HCT116 (cell line): ENCODE data around the gene ANGPTL8. TPM values are rescaled to one million over a fixed set of nuclear protein-coding genes. Genes with fewer than 3 reads are reported as not detected.
A peak's percentile ranks its signal among the peaks of the same experiment; 100 is the strongest.

Experiments
- ATAC-seq: fragments of 200-7000 bp; cut with Tn5 transposase; 2 replicates; pipeline ENCODE4 v1.9.1; 2020; ENCODE audit warnings: mild to moderate bottlenecking, moderate library complexity
- BruUV-seq: library from RNA; stranded (reverse); fragments of 400-500 nt; replicated peaks from 2 replicates; lab custom pipeline; 2021; lab: Mats Ljungman, UMichigan
- CTCF ChIA-PET: fragments of 300-600 bp; sonication (Branson Sonifier 250); formaldehyde crosslinking; loops from one replicate; lab custom pipeline; 2021; ENCODE audit warnings: antibody characterized with exemption; lab: Charles Lee
- POLR2A ChIA-PET: fragments of 300-600, 350-600 bp; sonication (Branson Sonifier 250); formaldehyde crosslinking; loops from one replicate; lab custom pipeline; 2021; ENCODE audit warnings: antibody characterized with exemption; lab: Charles Lee
- RAD21 ChIA-PET, 2 experiments: fragments of 300-600 bp; sonication (Branson Sonifier 250); formaldehyde crosslinking; loops; one replicate each; lab custom pipeline; 2023; ENCODE audit warnings: low total read pairs in 2 of 2; ENCODE audit not compliant: uncharacterized antibody in 2 of 2, unreplicated experiment in 2 of 2, low non-redundant PET in 1 of 2; lab: Charles Lee
- DNase-seq: peaks from one replicate; pipeline ENCODE4 v3.0.0-alpha.2; 2010; ENCODE audit warnings: low read depth, low spot score
- H2AFZ ChIP-seq: fragments of 200-600 bp; shearing (Covaris generic), sonication (generic); 2 replicates; pipeline ENCODE4 v1.6.1; 2017; ENCODE audit warnings: low read depth, mixed run types, mixed read lengths, antibody characterized with exemption, low read length; ENCODE audit not compliant: poor library complexity, severe bottlenecking
- H3K27ac ChIP-seq: 2 replicates; pipeline ENCODE4 v1.5.1; 2012; ENCODE audit warnings: low read depth, low read length
- H3K27me3 ChIP-seq: fragments of 200-600 bp; sonication (generic); 2 replicates; pipeline ENCODE4 v1.6.1; 2016; ENCODE audit warnings: mixed run types, low read length, mixed read lengths; ENCODE audit not compliant: insufficient read depth
- H3K36me3 ChIP-seq, 2 experiments: fragments of 200-500 bp in 1 of 2; fragments of 200-600 bp in 1 of 2; sonication (Bioruptor generic) in 1 of 2; sonication (generic) in 1 of 2; 2 replicates each; pipeline versions ENCODE4 v1.5.1 to v1.6.1; 2014 to 2016; ENCODE audit warnings: low read length in 2 of 2, inconsistent platforms in 1 of 2, mixed read lengths in 1 of 2, mixed run types in 1 of 2; ENCODE audit not compliant: insufficient read depth in 2 of 2, control insufficient read depth in 1 of 2
- H3K4me1 ChIP-seq, 2 experiments: fragments of 200-600 bp in 1 of 2; sonication (generic) in 1 of 2; 2 replicates each; pipeline versions ENCODE4 v1.5.1 to v1.6.1; 2012 to 2017; ENCODE audit warnings: low read length in 2 of 2, inconsistent platforms in 1 of 2, mild to moderate bottlenecking in 1 of 2, mixed read lengths in 1 of 2, mixed run types in 1 of 2, moderate library complexity in 1 of 2; ENCODE audit not compliant: insufficient read depth in 2 of 2, control insufficient read depth in 1 of 2
- H3K4me2 ChIP-seq: fragments of 200-600 bp; sonication (generic); 2 replicates; pipeline ENCODE4 v1.6.1; 2017; ENCODE audit warnings: mixed run types, low read length, mixed read lengths
- H3K4me3 ChIP-seq, 2 experiments: fragments of 200-600 bp in 1 of 2; sonication (generic) in 1 of 2; replicated peaks in 1 of 2; 2 replicates each; pipeline ENCODE4 v1.5.1; 2011 to 2016; ENCODE audit warnings: low read length in 2 of 2, control low read depth in 1 of 2, low read depth in 1 of 2, mild to moderate bottlenecking in 1 of 2, mixed read lengths in 1 of 2, mixed run types in 1 of 2
- H3K79me2 ChIP-seq: fragments of 200-600 bp; sonication (generic); 2 replicates; pipeline ENCODE4 v1.6.1; 2017; ENCODE audit warnings: mild to moderate bottlenecking, mixed run types, low read length, moderate library complexity, mixed read lengths; ENCODE audit not compliant: insufficient read depth
- H3K9ac ChIP-seq: fragments of 200-600 bp; sonication (generic); 2 replicates; pipeline ENCODE4 v1.6.1; 2016; ENCODE audit warnings: low read length, mixed read lengths
- H3K9me2 ChIP-seq: fragments of 200-600 bp; sonication (generic), shearing (Covaris generic); 2 replicates; pipeline ENCODE4 v1.6.1; 2017; ENCODE audit warnings: mixed run types, mild to moderate bottlenecking, moderate library complexity; ENCODE audit not compliant: insufficient read depth
- H3K9me3 ChIP-seq, 2 experiments: fragments of 200-500 bp in 1 of 2; fragments of 200-600 bp in 1 of 2; sonication (Bioruptor generic) in 1 of 2; sonication (generic) in 1 of 2; 2 replicates each; pipeline ENCODE4 v1.6.1; 2014 to 2017; ENCODE audit warnings: low read length in 2 of 2, mixed read lengths in 2 of 2, inconsistent platforms in 1 of 2, low read depth in 1 of 2, mild to moderate bottlenecking in 1 of 2, mixed run types in 1 of 2, moderate library complexity in 1 of 2; ENCODE audit not compliant: control insufficient read depth in 1 of 2, insufficient read depth in 1 of 2
- H4K20me1 ChIP-seq: fragments of 200-600 bp; sonication (generic), shearing (Covaris generic); 2 replicates; pipeline ENCODE4 v1.6.1; 2017; ENCODE audit warnings: mixed run types, mild to moderate bottlenecking, moderate library complexity; ENCODE audit not compliant: insufficient read depth
- FOSL1 ChIP-seq: IDR thresholded peaks from 2 replicates; pipeline ENCODE4 v1.6.1; 2012; ENCODE audit warnings: low read depth
- JUND ChIP-seq: IDR thresholded peaks from 2 replicates; pipeline ENCODE4 v1.6.1; 2012
- POLR2AphosphoS5 ChIP-seq: IDR thresholded peaks from 2 replicates; pipeline ENCODE4 v1.6.1; 2011; ENCODE audit warnings: mild to moderate bottlenecking, low read depth, low read length, moderate library complexity
- RAD21 ChIP-seq: IDR thresholded peaks from 2 replicates; pipeline ENCODE4 v1.6.1; 2012; ENCODE audit warnings: low read depth, mild to moderate bottlenecking
- SP1 ChIP-seq: IDR thresholded peaks from 2 replicates; pipeline ENCODE4 v1.6.1; 2012; ENCODE audit warnings: low read depth
- intact Hi-C: fragments of 100-400 bp; cut with micrococcal nuclease; formaldehyde crosslinking; loops from 2 replicates; pipeline ENCODE4 v1.10.0; 2022
- total RNA-seq: library from RNA; stranded (reverse); gene quantifications from one replicate; pipeline ENCODE4 v1.2.1, GENCODE V29; 2021; ENCODE audit not compliant: unreplicated experiment
- TF ChIP-seq, protein P1 (sequence below): IDR thresholded peaks from 2 replicates; pipeline ENCODE4 v1.6.1; 2011; ENCODE audit warnings: mild to moderate bottlenecking, low read length, moderate library complexity; ENCODE audit not compliant: insufficient replicate concordance; ENCODE audit errors: extremely low read depth
- TF ChIP-seq, protein P2 (sequence below), 3 experiments: fragments of 200-600 bp in 1 of 3; sonication (generic) in 1 of 3; IDR thresholded peaks in 2 of 3; conservative IDR thresholded peaks in 1 of 3; 2 replicates each; pipeline ENCODE4 v1.5.1; 2012 to 2017; ENCODE audit warnings: low read depth in 2 of 3, low read length in 2 of 3, antibody characterized with exemption in 1 of 3, borderline replicate concordance in 1 of 3, control low read depth in 1 of 3, mild to moderate bottlenecking in 1 of 3, mixed read lengths in 1 of 3, mixed run types in 1 of 3, moderate library complexity in 1 of 3; ENCODE audit not compliant: insufficient read depth in 1 of 3

ANGPTL8 gene
- total RNA-seq, 1 experiment from 2014 or later: not detected

DNA sequence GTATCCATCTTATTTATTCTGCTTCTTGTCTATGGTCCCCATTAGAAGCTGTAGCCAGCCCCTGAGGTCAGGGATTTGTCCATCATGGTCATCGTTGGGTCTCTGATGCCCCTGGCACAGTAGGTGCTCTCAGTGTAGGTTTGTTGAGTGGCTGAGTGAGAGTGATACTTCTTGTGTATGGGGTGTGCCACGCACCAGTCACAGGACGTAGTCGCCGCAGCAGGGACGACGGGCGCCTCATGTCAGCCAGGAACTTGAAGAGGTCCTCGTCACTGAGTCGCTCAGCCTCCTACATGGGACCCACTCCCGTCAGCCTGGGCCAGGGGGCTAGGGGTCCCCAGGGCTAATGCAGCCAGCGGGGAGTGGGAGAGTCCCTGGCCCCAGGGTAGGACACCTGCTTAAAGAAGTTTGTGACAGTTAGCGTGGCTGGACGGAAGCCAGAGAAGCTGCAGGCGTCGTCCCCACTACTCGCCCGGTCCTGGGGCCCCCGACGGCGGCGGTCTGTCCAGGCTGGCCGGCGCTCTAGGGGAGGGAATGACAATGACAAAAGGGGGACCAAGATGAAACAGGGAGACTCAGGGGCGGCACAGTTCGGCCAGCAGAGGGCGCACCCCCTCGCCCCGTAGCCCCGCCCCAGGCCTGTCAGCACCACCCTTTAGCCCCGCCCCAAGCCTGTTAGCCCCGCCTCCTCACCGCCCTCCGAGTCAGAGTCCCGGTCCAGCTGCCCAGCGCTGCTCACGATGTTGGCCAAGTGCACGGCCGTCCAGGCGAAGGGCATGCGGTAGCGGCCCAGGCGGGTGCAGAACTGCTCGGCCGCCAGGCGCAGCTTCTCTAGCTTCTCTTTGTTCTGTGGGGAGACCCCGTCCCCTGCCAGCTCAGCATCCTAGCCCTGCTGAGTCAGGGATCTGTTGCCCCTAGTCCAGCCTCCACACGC lies 3.7 kb downstream of the ANGPTL8 start:
- ATAC-seq: peak; percentile 99
- Histone ChIP-seq H3K9ac (no peak overlapping the region), H3K9me3 (no peaks in the 10 kb centered on the region), H3K4me1 (peaks cover 4 to 5% of the 10 kb centered on the region in 2 experiments; a peak in 3 of 4 replicates), H2AFZ (no peak overlapping the region), H4K20me1 (no peaks in the 10 kb centered on the region), H3K79me2 (no peaks in the 10 kb centered on the region), H3K27ac (no peak overlapping the region), H3K36me3 (peaks cover 6 to 7% of the 10 kb centered on the region in 2 experiments; a peak in 3 of 4 replicates), H3K27me3 (no peaks in the 10 kb centered on the region), H3K9me2 (no peaks in the 10 kb centered on the region), H3K4me3 (no peak overlapping the region), H3K4me2 (peak overlapping the region; percentile 60)
- RAD21 ChIA-PET: interaction anchor here in 1 of 2 experiments (0.6 kb wide), 1 partner anchor 12 kb away, joined by 4 read pairs; no protein-coding TSS in a partner anchor
- CTCF ChIA-PET: interaction anchor here (0.6 to 1.1 kb wide), 6 partner anchors 8 to 239 kb away, joined by 3 to 5 read pairs (median 4); no protein-coding TSS in a partner anchor
- BruUV-seq: no TSS peak
- DNase-seq: peak; percentile 47
- TF ChIP-seq SP1: no peak
- no peak for TF ChIP-seq JUND
- TF ChIP-seq, protein P1, sequence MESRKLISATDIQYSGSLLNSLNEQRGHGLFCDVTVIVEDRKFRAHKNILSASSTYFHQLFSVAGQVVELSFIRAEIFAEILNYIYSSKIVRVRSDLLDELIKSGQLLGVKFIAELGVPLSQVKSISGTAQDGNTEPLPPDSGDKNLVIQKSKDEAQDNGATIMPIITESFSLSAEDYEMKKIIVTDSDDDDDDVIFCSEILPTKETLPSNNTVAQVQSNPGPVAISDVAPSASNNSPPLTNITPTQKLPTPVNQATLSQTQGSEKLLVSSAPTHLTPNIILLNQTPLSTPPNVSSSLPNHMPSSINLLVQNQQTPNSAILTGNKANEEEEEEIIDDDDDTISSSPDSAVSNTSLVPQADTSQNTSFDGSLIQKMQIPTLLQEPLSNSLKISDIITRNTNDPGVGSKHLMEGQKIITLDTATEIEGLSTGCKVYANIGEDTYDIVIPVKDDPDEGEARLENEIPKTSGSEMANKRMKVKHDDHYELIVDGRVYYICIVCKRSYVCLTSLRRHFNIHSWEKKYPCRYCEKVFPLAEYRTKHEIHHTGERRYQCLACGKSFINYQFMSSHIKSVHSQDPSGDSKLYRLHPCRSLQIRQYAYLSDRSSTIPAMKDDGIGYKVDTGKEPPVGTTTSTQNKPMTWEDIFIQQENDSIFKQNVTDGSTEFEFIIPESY: no peak
- no peak for TF ChIP-seq FOSL1
- TF ChIP-seq POLR2AphosphoS5: no peak
- peak; percentile 22 for TF ChIP-seq RAD21
- TF ChIP-seq, protein P2, sequence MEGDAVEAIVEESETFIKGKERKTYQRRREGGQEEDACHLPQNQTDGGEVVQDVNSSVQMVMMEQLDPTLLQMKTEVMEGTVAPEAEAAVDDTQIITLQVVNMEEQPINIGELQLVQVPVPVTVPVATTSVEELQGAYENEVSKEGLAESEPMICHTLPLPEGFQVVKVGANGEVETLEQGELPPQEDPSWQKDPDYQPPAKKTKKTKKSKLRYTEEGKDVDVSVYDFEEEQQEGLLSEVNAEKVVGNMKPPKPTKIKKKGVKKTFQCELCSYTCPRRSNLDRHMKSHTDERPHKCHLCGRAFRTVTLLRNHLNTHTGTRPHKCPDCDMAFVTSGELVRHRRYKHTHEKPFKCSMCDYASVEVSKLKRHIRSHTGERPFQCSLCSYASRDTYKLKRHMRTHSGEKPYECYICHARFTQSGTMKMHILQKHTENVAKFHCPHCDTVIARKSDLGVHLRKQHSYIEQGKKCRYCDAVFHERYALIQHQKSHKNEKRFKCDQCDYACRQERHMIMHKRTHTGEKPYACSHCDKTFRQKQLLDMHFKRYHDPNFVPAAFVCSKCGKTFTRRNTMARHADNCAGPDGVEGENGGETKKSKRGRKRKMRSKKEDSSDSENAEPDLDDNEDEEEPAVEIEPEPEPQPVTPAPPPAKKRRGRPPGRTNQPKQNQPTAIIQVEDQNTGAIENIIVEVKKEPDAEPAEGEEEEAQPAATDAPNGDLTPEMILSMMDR (IDR thresholded peaks at IDR 0.05 in 2 of 3, conservative IDR thresholded peaks at IDR 0.05 in 1 of 3; ENCODE audit: borderline replicate concordance in 1 of 3, insufficient read depth in 1 of 3, low read depth in 2 of 3, low read length in 2 of 3): peak in 2 of 3 experiments; percentile 79 to 82; a peak in 4 of 6 replicates
- POLR2A ChIA-PET: interaction anchor here (0.6 kb wide), 1 partner anchor 17 kb away, joined by 5 read pairs; no protein-coding TSS in a partner anchor
- intact Hi-C loops: no loop called here
